Motor neuron (in vitro differentiated cells): Measurements from ENCODE around the gene A4GALT. TPM values are rescaled to one million over a fixed set of nuclear protein-coding genes. Genes with fewer than 3 reads are reported as not detected.
A peak's percentile ranks its signal among the peaks of the same experiment; 100 is the strongest.

Experiments
- ATAC-seq, 8 experiments: fragments of 200-7000 bp; cut with Tn5 transposase; replicated peaks in 6 of 8; 2 replicates each; pipeline ENCODE4 v1.8.0; 2021; ENCODE audit warnings: mild to moderate bottlenecking in 8 of 8, moderate library complexity in 8 of 8
- H3K27ac ChIP-seq, 2 donors: fragments of 250-450 bp; sonication (Bioruptor Pico); 2 replicates each; pipeline ENCODE4 v1.9.0; 2021; ENCODE audit warnings: antibody characterized with exemption in 2 of 2, mild to moderate bottlenecking in 2 of 2, moderate library complexity in 1 of 2
- H3K4me1 ChIP-seq, 2 donors: fragments of 250-450 bp; sonication (Bioruptor Pico); replicated peaks in 1 of 2; 2 replicates each; pipeline ENCODE4 v1.6.1; 2021; ENCODE audit warnings: antibody characterized with exemption in 2 of 2, mild to moderate bottlenecking in 2 of 2, moderate library complexity in 1 of 2
- H3K4me3 ChIP-seq, 5 donors: fragments of 250-450 bp; sonication (Bioruptor Pico); 2 replicates each; pipeline ENCODE4 v1.9.0; 2021; ENCODE audit warnings: antibody characterized with exemption in 5 of 5, mild to moderate bottlenecking in 5 of 5, moderate library complexity in 4 of 5
- WGBS, 10 experiments: fragments of 450-650 bp; shearing (Covaris generic); methylation state at CpG; one replicate each; pipeline ENCODE4 v1.0.0; 2022; 5-methylcytosine and 5-hydroxymethylcytosine counted together
- in situ Hi-C, 9 experiments: fragments of 400-800 bp; cut with MboI; loops; one replicate each; pipeline ENCODE4 v1.15.0; 2021; ENCODE audit warnings: low sequenced_read_pairs in 9 of 9, low pct_unique_long_range_greater_than_20kb in 2 of 9; ENCODE audit not compliant: unreplicated experiment in 9 of 9
- total RNA-seq, 8 experiments: library from RNA; unstranded; fragments of 300-600 nt; gene quantifications; 2 replicates each; pipeline versions ENCODE4 v1.2.3 to v1.2.4, GENCODE V29; 2022

A4GALT gene
- total RNA-seq, 8 experiments from 2014 or later, result 0.09 to 15.0 (median 1.2) TPM

- Histone ChIP-seq H3K4me3 (no peak overlapping the region), H3K4me1 (no peaks in the 10 kb centered on the region), H3K27ac (no peak overlapping the region)
- ATAC-seq, result no peak
- in situ Hi-C loops, result no loop called here
- WGBS, 10 experiments, result 79 to 93% (median 89%) methylated on average over 3 to 6 of the region's 6 CpGs; no CpG with 5 or more reads in 3 of the 10 experiments
These were observed 6.1 kb upstream of the A4GALT start for GRCh38 chr22:42726811-42727210.

- 65 to 100% (median 83%) methylated on average over 1 to 5 of the region's 6 CpGs; no CpG with 5 or more reads in 3 of the 10 experiments for WGBS, 10 experiments
These were observed 5.1 kb upstream of the A4GALT start for GRCh38 chr22:42725606-42726355.

GRCh38 chr22:42724062-42724461 is 3.4 kb upstream of the A4GALT start:
- Histone ChIP-seq H3K4me3 (no peak overlapping the region), H3K27ac (no peak overlapping the region), H3K4me1 (peaks cover 0 to 5% of the 10 kb centered on the region in 2 donors)
- WGBS, 10 experiments, result 33 to 80% (median 52%) methylated on average over 1 of the region's 5 CpGs; no CpG with 5 or more reads in 6 of the 10 experiments
- no peak for ATAC-seq
- in situ Hi-C loops, result no loop called here

More at GRCh38 chr22:42725606-42726355, 5.1 kb upstream of the A4GALT start:
- no peak for ATAC-seq
- no peak overlapping the region for H3K27ac ChIP-seq
- no peak overlapping the region for H3K4me3 ChIP-seq
- in situ Hi-C loops, result no loop called here
- H3K4me1 ChIP-seq, result no peaks in the 10 kb centered on the region

GRCh38 chr22:42721045-42721434 is 370 bp upstream of the A4GALT start:
- ATAC-seq, result peak in 4 of 8 experiments; percentile 4 to 9 (median 6)
- WGBS, 10 experiments, result 0 to 34% (median 5%) methylated on average over 1 to 8 of the region's 22 CpGs; no CpG with 5 or more reads in 1 of the 10 experiments
- in situ Hi-C loops, result no loop called here
- H3K4me3 ChIP-seq, result peak overlapping the region; percentile 12 to 44 (median 34)
- no peak overlapping the region for H3K27ac ChIP-seq
- peaks cover 8 to 17% of the 10 kb centered on the region in 2 donors for H3K4me1 ChIP-seq

GRCh38 chr22:42719656-42720262 is 911 bp downstream of the A4GALT start:
- Histone ChIP-seq H3K4me1 (peaks cover 8 to 17% of the 10 kb centered on the region in 2 donors), H3K4me3 (peak overlapping the region in 4 of 5 donors; percentile 31 to 44 (median 34)), H3K27ac (no peak overlapping the region)
- 0 to 83% (median 38%) methylated on average over 1 to 16 of the region's 37 CpGs; no CpG with 5 or more reads in 4 of the 10 experiments for WGBS, 10 experiments
- ATAC-seq, result peak in 6 of 8 experiments; percentile 1 to 80 (median 36)
- in situ Hi-C loops, result no loop called here

- peaks cover 8 to 17% of the 10 kb centered on the region in 2 donors for H3K4me1 ChIP-seq
- 7 to 100% (median 34%) methylated on average over 1 to 2 of the region's 2 CpGs; no CpG with 5 or more reads in 4 of the 10 experiments for WGBS, 10 experiments
- H3K27ac ChIP-seq, result no peak overlapping the region
- in situ Hi-C loops, result no loop called here
- ATAC-seq, result peak in 2 of 8 experiments; percentile 6 to 9
- no peak overlapping the region for H3K4me3 ChIP-seq
These were observed 1.5 kb downstream of the A4GALT start for GRCh38 chr22:42719133-42719532.

- in situ Hi-C loops, result no loop called here
- Histone ChIP-seq H3K4me3 (no peak overlapping the region), H3K27ac (peak overlapping the region in 1 of 2 donors; percentile 74), H3K4me1 (peaks cover 8 to 17% of the 10 kb centered on the region in 2 donors)
- peak in 7 of 8 experiments; percentile 26 to 91 (median 80) for ATAC-seq
- 29 to 60% (median 50%) methylated on average over 3 to 6 of the region's 8 CpGs; no CpG with 5 or more reads in 2 of the 10 experiments for WGBS, 10 experiments
These were observed 3.3 kb downstream of the A4GALT start for GRCh38 chr22:42717197-42717928.

GRCh38 chr22:42716649-42717127 is 4.0 kb downstream of the A4GALT start:
- H3K27ac ChIP-seq, result peak overlapping the region in 1 of 2 donors; percentile 74
- ATAC-seq, result no peak
- H3K4me3 ChIP-seq, result no peak overlapping the region
- H3K4me1 ChIP-seq, result peaks cover 8 to 17% of the 10 kb centered on the region in 2 donors
- 92 to 100% (median 100%) methylated on average over 1 to 3 of the region's 5 CpGs; no CpG with 5 or more reads in 5 of the 10 experiments for WGBS, 10 experiments
- in situ Hi-C loops, result no loop called here

GRCh38 chr22:42716221-42716620 is 4.4 kb downstream of the A4GALT start:
- in situ Hi-C loops, result no loop called here
- H3K27ac ChIP-seq, result no peak overlapping the region
- 70 to 83% (median 80%) methylated on average over 1 to 6 of the region's 6 CpGs; no CpG with 5 or more reads in 6 of the 10 experiments for WGBS, 10 experiments
- H3K4me1 ChIP-seq, result peaks cover 8 to 17% of the 10 kb centered on the region in 2 donors
- ATAC-seq, result peak in 1 of 8 experiments; percentile 41
- H3K4me3 ChIP-seq, result no peak overlapping the region

GRCh38 chr22:42714768-42715390 is 5.8 kb downstream of the A4GALT start:
- ATAC-seq, result no peak
- 71 to 100% (median 92%) methylated on average over 1 to 2 of the region's 4 CpGs; no CpG with 5 or more reads in 4 of the 10 experiments for WGBS, 10 experiments
- peaks cover 8 to 13% of the 10 kb centered on the region in 2 donors for H3K4me1 ChIP-seq
- in situ Hi-C loops, result no loop called here
- H3K4me3 ChIP-seq, result no peak overlapping the region
- H3K27ac ChIP-seq, result no peak overlapping the region

GRCh38 chr22:42714308-42714707 is 6.4 kb downstream of the A4GALT start:
- peaks cover 8 to 12% of the 10 kb centered on the region in 2 donors for H3K4me1 ChIP-seq
- in situ Hi-C loops, result no loop called here
- no peak for ATAC-seq
- no peak overlapping the region for H3K27ac ChIP-seq
- H3K4me3 ChIP-seq, result no peak overlapping the region
- 70 to 100% (median 94%) methylated on average over 2 to 5 of the region's 7 CpGs for WGBS, 10 experiments
